Tibial artery (tissue), 4 donors: ENCODE measurements around the gene ADGRL1.
"Not testable (repeated sequence)": the region's sequence is repeated elsewhere in the genome, so short reads cannot be mapped to it uniquely, and the experiment has no call there.

ENCODE experiments used
- DNase-seq, 2 donors: peaks; one replicate each; pipeline ENCODE4 v3.0.0-alpha.2; 2019
- H3K27ac ChIP-seq, 2 donors: fragments of 200-600 bp; sonication (generic) in 1 of 2; 1 replicate in 1 of 2; 2 replicates in 1 of 2; pipeline ENCODE4 v1.5.1; 2018 to 2019; ENCODE audit warnings: mild to moderate bottlenecking in 1 of 2
- H3K27me3 ChIP-seq, 2 donors: fragments of 200-600 bp; sonication (generic) in 1 of 2; one replicate each; pipeline versions ENCODE4 v1.5.1 to v1.6.0; 2016 to 2019
- H3K36me3 ChIP-seq, 3 donors: fragments of 200-600 bp; sonication (generic) in 2 of 3; one replicate each; pipeline ENCODE4 v1.5.1; 2016 to 2019; ENCODE audit warnings: mild to moderate bottlenecking in 2 of 3
- H3K4me1 ChIP-seq, 4 donors: fragments of 200-600 bp; sonication (generic) in 2 of 4; 1 replicate in 3 of 4; 2 replicates in 1 of 4; pipeline ENCODE4 v1.5.1; 2016 to 2019
- H3K4me3 ChIP-seq, 2 donors: fragments of 200-600 bp; sonication (generic) in 1 of 2; 1 replicate in 1 of 2; 2 replicates in 1 of 2; pipeline ENCODE4 v1.5.1; 2018 to 2019; ENCODE audit warnings: mild to moderate bottlenecking in 2 of 2
- H3K9me3 ChIP-seq, 3 donors: fragments of 200-600 bp; sonication (generic) in 1 of 3; one replicate each; pipeline ENCODE4 v1.5.1; 2016 to 2019
- CTCF ChIP-seq, 2 experiments: fragments of 200-600 bp in 1 of 2; fragments of 450-650 bp in 1 of 2; IDR thresholded peaks; one replicate each; pipeline ENCODE4 v1.5.1; 2017 to 2019; ENCODE audit warnings: antibody characterized with exemption in 2 of 2, mild to moderate bottlenecking in 1 of 2, moderate library complexity in 1 of 2
- intact Hi-C: fragments of 100-400 bp; cut with DNase I; formaldehyde crosslinking; loops from one replicate; pipeline ENCODE4 v1.15.0; 2023; ENCODE audit warnings: low total_unique reads

ADGRL1 gene

GRCh38 chr19:14189415-14189814 lies 16.6 kb downstream of the ADGRL1 start:
- no peak for TF ChIP-seq CTCF (IDR thresholded peaks at IDR 0.05)
- Histone ChIP-seq H3K27ac (no peak overlapping the region), H3K9me3 (no peaks in the 10 kb centered on the region), H3K27me3 (no peaks in the 10 kb centered on the region), H3K4me3 (no peak overlapping the region), H3K4me1 (no peaks in the 10 kb centered on the region), H3K36me3 (no peaks in the 10 kb centered on the region)
- no peak for DNase-seq
- intact Hi-C loops: no loop called here

DNA sequence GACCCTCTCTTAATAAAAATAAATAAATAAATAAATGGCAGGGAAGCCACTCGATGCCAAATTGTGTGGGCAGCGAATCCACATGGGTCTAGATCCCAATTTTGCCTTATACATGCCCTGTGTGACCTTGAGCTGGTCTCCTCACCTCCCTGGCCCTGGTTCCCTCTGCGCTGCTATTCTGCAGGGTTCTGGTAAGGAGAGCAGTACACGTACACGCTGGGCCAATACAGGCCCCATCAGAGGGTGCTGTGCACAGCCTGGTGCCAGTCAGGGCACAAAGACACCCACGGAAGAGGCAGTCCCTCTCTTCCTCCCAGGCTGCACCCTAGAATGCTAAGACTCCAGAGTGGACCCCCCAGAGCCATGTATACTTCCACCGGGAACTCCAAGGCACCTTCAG lies 17.9 kb downstream of the ADGRL1 start:
- H3K27me3 ChIP-seq, intact Hi-C loops, H3K27ac ChIP-seq, H3K36me3 ChIP-seq, H3K9me3 ChIP-seq, DNase-seq, H3K4me1 ChIP-seq, H3K4me3 ChIP-seq: not testable (repeated sequence)

GRCh38 chr19:14187561-14187960 lies 18.4 kb downstream of the ADGRL1 start:
- no peaks in the 10 kb centered on the region for H3K36me3 ChIP-seq

GRCh38 chr19:14186684-14187083 lies 19.3 kb downstream of the ADGRL1 start:
- H3K4me1 ChIP-seq, H3K4me3 ChIP-seq, H3K36me3 ChIP-seq, H3K9me3 ChIP-seq, H3K27me3 ChIP-seq, DNase-seq, H3K27ac ChIP-seq, intact Hi-C loops: not testable (repeated sequence)

More at GRCh38 chr19:14187561-14187960, 18.4 kb downstream of the ADGRL1 start:
- H3K9me3 ChIP-seq: no peaks in the 10 kb centered on the region
- no peak for DNase-seq
- H3K27ac ChIP-seq: no peak overlapping the region
- intact Hi-C loops: no loop called here
- H3K4me1 ChIP-seq: no peaks in the 10 kb centered on the region
- no peak for TF ChIP-seq CTCF (IDR thresholded peaks at IDR 0.05)
- H3K27me3 ChIP-seq: no peaks in the 10 kb centered on the region
- H3K4me3 ChIP-seq: no peak overlapping the region

DNA sequence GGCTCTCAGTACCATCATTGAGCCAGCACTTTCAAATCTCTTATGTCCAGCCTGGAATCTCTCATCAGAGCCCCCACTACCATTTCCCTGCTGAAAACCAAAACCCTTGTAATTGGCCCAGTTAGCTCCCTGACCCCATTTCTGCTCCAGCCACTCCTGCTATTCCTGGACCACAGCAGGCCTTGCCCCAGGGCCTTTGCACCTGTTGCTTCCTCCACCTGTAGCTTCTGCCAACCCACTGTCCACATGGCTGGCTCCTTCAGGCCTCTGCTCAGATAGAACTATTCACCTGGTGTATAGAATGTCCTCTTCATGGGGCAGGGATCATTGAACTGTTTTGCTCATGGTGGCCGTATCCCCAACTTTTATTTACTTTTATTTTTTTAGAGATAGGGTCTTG lies 20.3 kb downstream of the ADGRL1 start:
- H3K9me3 ChIP-seq, H3K4me3 ChIP-seq, H3K4me1 ChIP-seq, H3K27me3 ChIP-seq, H3K27ac ChIP-seq, intact Hi-C loops, H3K36me3 ChIP-seq, DNase-seq: not testable (repeated sequence)

GRCh38 chr19:14185158-14185557 lies 20.8 kb downstream of the ADGRL1 start:
- intact Hi-C loops: no loop called here

GRCh38 chr19:14183741-14184350 lies 22.1 kb downstream of the ADGRL1 start:
- Histone ChIP-seq H3K27ac (no peak overlapping the region), H3K27me3 (no peaks in the 10 kb centered on the region), H3K4me3 (no peak overlapping the region), H3K36me3 (no peaks in the 10 kb centered on the region), H3K4me1 (no peaks in the 10 kb centered on the region), H3K9me3 (no peaks in the 10 kb centered on the region)
- intact Hi-C loops: loop anchor here (1.0 kb wide), 1 partner anchor 312 kb away; no protein-coding TSS in a partner anchor
- no peak for TF ChIP-seq CTCF (IDR thresholded peaks at IDR 0.05)
- no peak for DNase-seq

More at GRCh38 chr19:14185158-14185557, 20.8 kb downstream of the ADGRL1 start:
- no peak overlapping the region for H3K27ac ChIP-seq
- no peak for DNase-seq
- TF ChIP-seq CTCF (IDR thresholded peaks at IDR 0.05): no peak
- H3K4me3 ChIP-seq: no peak overlapping the region
- no peaks in the 10 kb centered on the region for H3K4me1 ChIP-seq
- no peaks in the 10 kb centered on the region for H3K36me3 ChIP-seq
- H3K9me3 ChIP-seq: no peaks in the 10 kb centered on the region
- H3K27me3 ChIP-seq: no peaks in the 10 kb centered on the region
